ENCODE data around the gene TMEM41A.
"Not testable (repeated sequence)": the region's sequence is repeated elsewhere in the genome, so short reads cannot be mapped to it uniquely, and the experiment has no call there.

TMEM41A gene

GRCh38 chr3:185460719-185461350 lies 38.0 kb downstream of the TMEM41A start:
- in situ Hi-C loops (cut with MboI; ENCODE audit: low sequenced_read_pairs, unreplicated experiment) = no loop called here
- DNase-seq (ENCODE audit: low spot score) = peak; percentile 23
- TF ChIP-seq CTCF (IDR thresholded peaks at IDR 0.05; ENCODE audit: borderline replicate concordance, control extremely low read depth, extremely low read depth, insufficient read depth, missing control alignments) = no peak

- in situ Hi-C loops (cut with MboI; ENCODE audit: low sequenced_read_pairs, unreplicated experiment) = no loop called here
- TF ChIP-seq CTCF (IDR thresholded peaks at IDR 0.05; ENCODE audit: borderline replicate concordance, control extremely low read depth, extremely low read depth, insufficient read depth, missing control alignments) = no peak
- no peak for DNase-seq (ENCODE audit: low spot score)
These were observed 38.5 kb downstream of the TMEM41A start for GRCh38 chr3:185460309-185460708.

- no peak for TF ChIP-seq CTCF (IDR thresholded peaks at IDR 0.05; ENCODE audit: borderline replicate concordance, control extremely low read depth, extremely low read depth, insufficient read depth, missing control alignments)
- no peak for DNase-seq (ENCODE audit: low spot score)
- in situ Hi-C loops (cut with MboI; ENCODE audit: low sequenced_read_pairs, unreplicated experiment) = no loop called here
These were observed 41.5 kb downstream of the TMEM41A start for GRCh38 chr3:185457376-185457775.

- DNase-seq (ENCODE audit: low spot score); in situ Hi-C loops (cut with MboI; ENCODE audit: low sequenced_read_pairs, unreplicated experiment): not testable (repeated sequence)
These were observed 47.4 kb downstream of the TMEM41A start for GRCh38 chr3:185451432-185451831.

- TF ChIP-seq CTCF (IDR thresholded peaks at IDR 0.05; ENCODE audit: borderline replicate concordance, control extremely low read depth, extremely low read depth, insufficient read depth, missing control alignments) = no peak
- DNase-seq (ENCODE audit: low spot score) = no peak
- in situ Hi-C loops (cut with MboI; ENCODE audit: low sequenced_read_pairs, unreplicated experiment) = no loop called here
These were observed 50.7 kb downstream of the TMEM41A start for GRCh38 chr3:185448107-185448506.

- no peak for DNase-seq (ENCODE audit: low spot score)
- no peak for TF ChIP-seq CTCF (IDR thresholded peaks at IDR 0.05; ENCODE audit: borderline replicate concordance, control extremely low read depth, extremely low read depth, insufficient read depth, missing control alignments)
- in situ Hi-C loops (cut with MboI; ENCODE audit: low sequenced_read_pairs, unreplicated experiment) = no loop called here
These were observed 54.5 kb downstream of the TMEM41A start for GRCh38 chr3:185444329-185444728.

GRCh38 chr3:185442031-185442430 lies 56.8 kb downstream of the TMEM41A start:
- no peak for TF ChIP-seq CTCF (IDR thresholded peaks at IDR 0.05; ENCODE audit: borderline replicate concordance, control extremely low read depth, extremely low read depth, insufficient read depth, missing control alignments)
- in situ Hi-C loops (cut with MboI; ENCODE audit: low sequenced_read_pairs, unreplicated experiment) = no loop called here
- no peak for DNase-seq (ENCODE audit: low spot score)
